Measurements from ENCODE around the gene ZNF618.

Gene ZNF618

GRCh38 chr9:113934167-113934828 is 58.2 kb downstream of the ZNF618 start:
- FAIRE-seq = no peak

- FAIRE-seq = no peak
Observed at GRCh38 chr9:113934829-113935676, 58.9 kb downstream of the ZNF618 start.

- FAIRE-seq = no peak
Observed at GRCh38 chr9:113935677-113936380, 59.7 kb downstream of the ZNF618 start.

GRCh38 chr9:113940077-113940476 is 64.0 kb downstream of the ZNF618 start:
- FAIRE-seq = no peak

- no peak for FAIRE-seq
Observed at GRCh38 chr9:113941056-113941455, 64.9 kb downstream of the ZNF618 start.

GRCh38 chr9:113941526-113941925 is 65.4 kb downstream of the ZNF618 start:
- FAIRE-seq = no peak

- FAIRE-seq = no peak
Observed at GRCh38 chr9:113943112-113944009, 67.3 kb downstream of the ZNF618 start.

- FAIRE-seq = no peak
Observed at GRCh38 chr9:113945784-113946183, 69.7 kb downstream of the ZNF618 start.

- no peak for FAIRE-seq
Observed at GRCh38 chr9:113946496-113947115, 70.5 kb downstream of the ZNF618 start.

- FAIRE-seq = no peak
Observed at GRCh38 chr9:113947941-113948340, 71.8 kb downstream of the ZNF618 start.

- FAIRE-seq = no peak
Observed at GRCh38 chr9:113948891-113949570, 72.9 kb downstream of the ZNF618 start.

GRCh38 chr9:113949571-113950078 is 73.5 kb downstream of the ZNF618 start:
- FAIRE-seq = no peak

- FAIRE-seq = no peak
Observed at GRCh38 chr9:113950195-113951031, 74.3 kb downstream of the ZNF618 start.

GRCh38 chr9:113951032-113951372 is 74.9 kb downstream of the ZNF618 start:
- FAIRE-seq = no peak

- no peak for FAIRE-seq
Observed at GRCh38 chr9:113952676-113953075, 76.6 kb downstream of the ZNF618 start.

- no peak for FAIRE-seq
Observed at GRCh38 chr9:113953531-113953930, 77.4 kb downstream of the ZNF618 start.

- no peak for FAIRE-seq
Observed at GRCh38 chr9:113954591-113954990, 78.5 kb downstream of the ZNF618 start.

- FAIRE-seq = no peak
Observed at GRCh38 chr9:113955076-113955752, 79.1 kb downstream of the ZNF618 start.

- FAIRE-seq = no peak
Observed at GRCh38 chr9:113956901-113957300, 80.8 kb downstream of the ZNF618 start.

GRCh38 chr9:113957351-113957750 is 81.2 kb downstream of the ZNF618 start:
- no peak for FAIRE-seq

Data from colon (tissue), 2 donors.